Body of pancreas (tissue), 4 donors: ENCODE data around the gene AGBL3. TPM values are rescaled to one million over a fixed set of nuclear protein-coding genes. Genes with fewer than 3 reads are reported as not detected.
A peak's percentile ranks its signal among the peaks of the same experiment; 100 is the strongest.
"Not testable (repeated sequence)": the region's sequence is repeated elsewhere in the genome, so short reads cannot be mapped to it uniquely, and the experiment has no call there.

Experiments
- ATAC-seq: fragments of 150-250 bp; one replicate; pipeline ENCODE4 v1.9.1; 2016
- DNase-seq, 4 donors: peaks; one replicate each; pipeline ENCODE4 v3.0.0-alpha.2; 2019
- H3K27ac ChIP-seq, 4 donors: fragments of 200-600 bp; sonication (generic); 1 replicate in 3 of 4; 2 replicates in 1 of 4; pipeline versions ENCODE4 v1.5.1 to v1.6.1; 2016 to 2019; ENCODE audit warnings: mild to moderate bottlenecking in 1 of 4, mixed read lengths in 1 of 4, moderate library complexity in 1 of 4
- H3K27me3 ChIP-seq, 2 donors: fragments of 200-600 bp; sonication (generic); one replicate each; pipeline ENCODE4 v1.6.0; 2016; ENCODE audit warnings: mild to moderate bottlenecking in 1 of 2
- H3K36me3 ChIP-seq, 2 donors: fragments of 200-600 bp; sonication (generic); replicated peaks in 1 of 2; 2 replicates each; pipeline ENCODE4 v1.5.1; 2016; ENCODE audit warnings: low read depth in 2 of 2; ENCODE audit not compliant: insufficient read depth in 1 of 2
- H3K4me1 ChIP-seq: fragments of 200-600 bp; sonication (generic); one replicate; pipeline ENCODE4 v1.6.0; 2016
- H3K4me3 ChIP-seq, 2 donors: fragments of 200-600 bp; sonication (generic); 1 replicate in 1 of 2; 2 replicates in 1 of 2; pipeline ENCODE4 v1.5.1; 2016 to 2019
- H3K9me3 ChIP-seq, 3 donors: fragments of 200-600 bp; sonication (generic); 1 replicate in 2 of 3; 2 replicates in 1 of 3; pipeline ENCODE4 v1.5.1; 2016
- CTCF ChIP-seq, 7 experiments: fragments of 450-650 bp in 4 of 7; fragments of 200-600 bp in 3 of 7; sonication (generic) in 3 of 7; IDR thresholded peaks; one replicate each; pipeline ENCODE4 v1.5.1; 2016 to 2019; ENCODE audit warnings: antibody characterized with exemption in 7 of 7
- POLR2A ChIP-seq, 3 donors: fragments of 450-650 bp; IDR thresholded peaks; one replicate each; pipeline ENCODE4 v1.6.1; 2016; ENCODE audit warnings: antibody characterized with exemption in 3 of 3, mild to moderate bottlenecking in 2 of 3
- WGBS, 2 donors: methylation state at CpG; one replicate each; pipeline ENCODE4 v1.1.5; 2017; 5-methylcytosine and 5-hydroxymethylcytosine counted together
- intact Hi-C: fragments of 100-400 bp; cut with DNase I; formaldehyde crosslinking; loops from one replicate; pipeline ENCODE4 v1.15.1; 2023
- total RNA-seq, 2 donors: library from RNA; depleted of rRNA; stranded (reverse); fragments of >200 nt; gene quantifications; one replicate each; pipeline ENCODE4 v1.1.0, GENCODE V29; 2016

Gene AGBL3
- total RNA-seq, 2 donors from 2014 or later = 0.33 to 2.6 TPM

GRCh38 chr7:134968110-134968509 is 18.2 kb upstream of the AGBL3 start:
- H3K27me3 ChIP-seq = no peaks in the 10 kb centered on the region
- ATAC-seq = no peak
- no peak overlapping the region for H3K27ac ChIP-seq
- no peaks in the 10 kb centered on the region for H3K9me3 ChIP-seq
- 89 to 94% methylated on average over 4 of the region's 4 CpGs for whole genome bisulfite sequencing, 2 donors
- no peak overlapping the region for H3K4me3 ChIP-seq
- no peak for DNase-seq
- H3K36me3 ChIP-seq = no peaks in the 10 kb centered on the region
- intact Hi-C loops = no loop called here
- H3K4me1 ChIP-seq = no peaks in the 10 kb centered on the region
- no peak for TF ChIP-seq POLR2A (IDR thresholded peaks at IDR 0.05)

DNA sequence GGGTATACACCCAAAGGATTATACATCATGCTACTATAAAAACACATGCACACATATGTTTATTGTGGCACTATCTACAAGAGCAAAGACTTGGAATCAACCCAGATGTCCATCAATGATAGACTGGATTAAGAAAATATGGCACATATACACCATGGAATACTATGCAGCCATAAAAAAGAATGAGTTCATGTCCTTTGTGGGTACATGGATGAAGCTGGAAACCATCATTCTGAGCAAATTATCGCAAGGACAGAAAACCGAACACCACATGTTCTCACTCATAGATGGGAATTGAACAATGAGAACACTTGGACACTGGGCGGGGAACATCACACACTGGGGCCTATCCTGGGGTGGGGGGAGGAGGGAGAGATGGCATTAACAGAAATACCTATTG is 4.7 kb upstream of the AGBL3 start:
- intact Hi-C loops, DNase-seq: not testable (repeated sequence)

DNA sequence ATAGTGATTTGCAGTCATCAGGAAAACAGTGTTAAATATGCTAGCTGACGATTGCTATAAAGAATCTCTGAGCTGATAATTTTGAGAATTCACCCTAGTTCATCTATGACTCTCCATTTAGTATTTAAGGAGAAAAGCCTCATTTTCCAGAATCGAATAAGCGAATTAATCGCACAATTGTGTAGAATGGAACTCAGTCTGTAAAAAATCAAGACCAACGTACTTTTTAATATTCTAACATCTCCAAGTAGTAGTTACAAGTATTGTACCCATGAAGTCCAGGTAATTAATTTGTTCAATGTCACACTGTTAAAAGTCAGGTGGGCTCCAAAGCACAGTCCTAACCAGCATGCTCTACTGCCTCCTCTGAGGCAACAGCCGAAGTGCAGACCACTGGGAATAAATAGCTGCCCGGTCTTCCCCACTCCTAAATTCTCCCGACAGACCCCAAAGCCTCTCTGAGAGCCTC is 380 bp upstream of the AGBL3 start:
- Histone ChIP-seq H3K27ac (peak overlapping the region; percentile 78 to 92 (median 87)), H3K36me3 (no peaks in the 10 kb centered on the region), H3K27me3 (no peaks in the 10 kb centered on the region), H3K4me1 (peaks cover 34% of the 10 kb centered on the region), H3K9me3 (no peaks in the 10 kb centered on the region), H3K4me3 (peak overlapping the region; percentile 18 to 23)
- intact Hi-C loops = no loop called here
- WGBS, 2 donors = 50 to 54% methylated on average over 8 of the region's 8 CpGs
- no peak for ATAC-seq
- TF ChIP-seq POLR2A (IDR thresholded peaks at IDR 0.05) (no peak), CTCF (IDR thresholded peaks at IDR 0.05) (no peak)
- no peak for DNase-seq

More for the DNA sequence above, 4.7 kb upstream of the AGBL3 start:
- H3K4me1 ChIP-seq, H3K4me3 ChIP-seq, ATAC-seq, H3K27ac ChIP-seq, H3K9me3 ChIP-seq, H3K36me3 ChIP-seq, H3K27me3 ChIP-seq: not testable (repeated sequence)
- 87 to 96% methylated on average over 3 of the region's 3 CpGs for WGBS, 2 donors

DNA sequence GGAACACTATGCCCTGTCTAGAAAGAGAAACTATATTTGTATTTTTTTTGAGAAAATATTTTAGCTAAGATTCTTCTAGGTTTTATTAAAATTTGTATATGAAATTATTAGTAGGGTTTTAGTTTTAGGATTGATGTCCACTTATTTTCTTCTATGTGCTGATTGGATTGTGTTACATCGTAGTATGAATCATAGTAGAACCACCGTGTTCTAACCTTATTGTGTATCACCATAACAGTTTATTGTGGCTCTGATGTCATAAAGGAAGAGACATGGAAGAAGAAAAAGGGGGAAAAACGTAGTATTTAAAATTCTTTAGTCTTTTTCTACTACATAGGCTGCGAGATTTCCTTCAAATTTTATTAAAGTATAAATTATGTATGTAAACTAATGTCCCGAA is 1.9 kb downstream of the AGBL3 start:
- no peaks in the 10 kb centered on the region for H3K36me3 ChIP-seq
- no peak overlapping the region for H3K4me3 ChIP-seq
- DNase-seq (no peak), ATAC-seq (no peak)
- TF ChIP-seq POLR2A (IDR thresholded peaks at IDR 0.05) (no peak), CTCF (IDR thresholded peaks at IDR 0.05) (no peak)
- intact Hi-C loops = no loop called here
- no peaks in the 10 kb centered on the region for H3K27me3 ChIP-seq
- 67 to 79% methylated on average over 5 of the region's 5 CpGs for WGBS, 2 donors
- H3K27ac ChIP-seq = peak overlapping the region in 1 of 4 donors; percentile 86
- H3K4me1 ChIP-seq = peaks cover 55% of the 10 kb centered on the region
- no peaks in the 10 kb centered on the region for H3K9me3 ChIP-seq

DNA sequence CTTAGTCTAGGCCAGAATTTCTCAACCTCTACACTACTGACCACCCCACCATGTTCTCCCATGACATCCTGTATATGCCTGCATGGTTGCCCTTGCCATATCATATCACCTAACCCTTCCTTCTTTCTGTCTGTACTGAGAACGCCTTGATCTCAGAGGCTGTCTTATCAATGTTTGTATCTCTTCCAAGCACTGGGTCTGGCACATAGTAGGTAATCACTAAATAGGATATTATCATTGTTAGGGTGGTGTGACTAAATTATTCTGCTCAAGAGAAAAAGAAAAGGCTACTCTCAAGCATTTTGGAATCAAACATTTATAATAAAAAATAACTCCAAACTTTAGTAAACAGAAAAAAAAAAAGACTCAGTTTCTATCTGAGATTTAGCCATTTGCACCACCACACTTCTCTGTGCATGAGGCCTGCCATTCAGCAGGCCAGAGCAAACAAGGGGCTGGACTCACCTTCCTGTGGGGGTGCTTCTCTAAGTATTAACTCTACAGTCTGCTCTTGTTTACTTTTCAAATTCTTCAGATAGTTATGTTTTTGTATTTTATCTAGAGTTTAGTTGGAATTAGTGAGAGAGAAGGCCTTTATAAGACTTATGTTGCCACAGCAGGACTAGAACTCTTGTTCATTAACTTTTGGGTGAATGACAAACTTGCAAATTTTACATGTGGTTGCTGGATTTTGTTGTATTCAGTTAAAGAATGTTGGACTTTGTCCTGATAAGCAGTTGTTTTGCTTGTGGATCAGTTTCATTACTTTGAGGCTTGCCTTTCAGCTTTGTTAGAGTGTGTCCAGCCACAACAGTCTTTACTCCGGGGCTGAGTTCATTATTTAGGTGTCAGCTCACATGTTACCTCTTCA is 5.4 kb downstream of the AGBL3 start:
- TF ChIP-seq POLR2A (IDR thresholded peaks at IDR 0.05) (no peak), CTCF (IDR thresholded peaks at IDR 0.05) (no peak)
- H3K4me3 ChIP-seq = no peak overlapping the region
- no peaks in the 10 kb centered on the region for H3K27me3 ChIP-seq
- 20 to 25% methylated on average over 2 of the region's 2 CpGs for WGBS, 2 donors
- peaks cover 59% of the 10 kb centered on the region for H3K4me1 ChIP-seq
- peak; percentile 71 for ATAC-seq
- no peaks in the 10 kb centered on the region for H3K9me3 ChIP-seq
- H3K36me3 ChIP-seq = no peaks in the 10 kb centered on the region
- H3K27ac ChIP-seq = peak overlapping the region in 3 of 4 donors; percentile 59 to 70 (median 69)
- intact Hi-C loops = loop anchor here (10.0 kb wide), 1 partner anchor 173 kb away; no protein-coding TSS in a partner anchor
- DNase-seq = peak in 3 of 4 donors; percentile 20 to 36 (median 25)
